ENCODE data around the gene TAGAP.

DNA sequence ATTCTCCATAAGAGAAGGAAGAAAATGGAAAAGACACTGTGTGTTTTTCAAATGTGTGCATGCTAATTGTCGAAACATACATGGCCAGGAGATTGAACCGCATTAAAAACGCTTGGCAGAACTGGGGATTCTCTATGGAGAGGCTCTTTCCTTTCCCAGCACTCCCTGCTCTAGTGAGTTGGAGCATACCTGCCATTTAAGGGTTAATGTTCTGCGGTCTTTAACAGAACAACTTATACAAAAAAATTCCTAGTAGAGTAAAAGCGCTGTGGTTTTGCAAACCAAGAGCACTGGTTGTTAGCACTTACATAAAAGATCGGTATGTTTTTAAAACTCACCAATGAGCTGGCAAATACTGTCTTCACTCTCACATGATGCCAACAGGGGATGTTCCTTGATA lies 1.5 kb downstream of the TAGAP start:
- TF ChIP-seq, protein P1, sequence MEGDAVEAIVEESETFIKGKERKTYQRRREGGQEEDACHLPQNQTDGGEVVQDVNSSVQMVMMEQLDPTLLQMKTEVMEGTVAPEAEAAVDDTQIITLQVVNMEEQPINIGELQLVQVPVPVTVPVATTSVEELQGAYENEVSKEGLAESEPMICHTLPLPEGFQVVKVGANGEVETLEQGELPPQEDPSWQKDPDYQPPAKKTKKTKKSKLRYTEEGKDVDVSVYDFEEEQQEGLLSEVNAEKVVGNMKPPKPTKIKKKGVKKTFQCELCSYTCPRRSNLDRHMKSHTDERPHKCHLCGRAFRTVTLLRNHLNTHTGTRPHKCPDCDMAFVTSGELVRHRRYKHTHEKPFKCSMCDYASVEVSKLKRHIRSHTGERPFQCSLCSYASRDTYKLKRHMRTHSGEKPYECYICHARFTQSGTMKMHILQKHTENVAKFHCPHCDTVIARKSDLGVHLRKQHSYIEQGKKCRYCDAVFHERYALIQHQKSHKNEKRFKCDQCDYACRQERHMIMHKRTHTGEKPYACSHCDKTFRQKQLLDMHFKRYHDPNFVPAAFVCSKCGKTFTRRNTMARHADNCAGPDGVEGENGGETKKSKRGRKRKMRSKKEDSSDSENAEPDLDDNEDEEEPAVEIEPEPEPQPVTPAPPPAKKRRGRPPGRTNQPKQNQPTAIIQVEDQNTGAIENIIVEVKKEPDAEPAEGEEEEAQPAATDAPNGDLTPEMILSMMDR (IDR thresholded peaks at IDR 0.05; ENCODE audit: extremely low read depth in 1 of 2, insufficient read depth in 1 of 2, low read depth in 1 of 2, low read length in 2 of 2), result no peak
- TF ChIP-seq POLR2AphosphoS5 (IDR thresholded peaks at IDR 0.05; ENCODE audit: insufficient read depth, low read depth, low read length) (no peak), POLR2A (IDR thresholded peaks at IDR 0.05; ENCODE audit: low read depth, low read length) (no peak), FOS (IDR thresholded peaks at IDR 0.05; ENCODE audit: borderline replicate concordance, insufficient read depth, low read length) (no peak), JUN (IDR thresholded peaks at IDR 0.05; ENCODE audit: borderline replicate concordance, insufficient read depth, insufficient read length, low read depth) (no peak), GATA2 (IDR thresholded peaks at IDR 0.05; ENCODE audit: insufficient read depth, insufficient read length, low read depth, low read length) (no peak), EZH2 (IDR thresholded peaks at IDR 0.05; ENCODE audit: borderline replicate concordance, low read depth, low read length, severe bottlenecking) (no peak), MYC (IDR thresholded peaks at IDR 0.05; ENCODE audit: low read depth, low read length) (no peak)
- TF ChIP-seq, protein P2, sequence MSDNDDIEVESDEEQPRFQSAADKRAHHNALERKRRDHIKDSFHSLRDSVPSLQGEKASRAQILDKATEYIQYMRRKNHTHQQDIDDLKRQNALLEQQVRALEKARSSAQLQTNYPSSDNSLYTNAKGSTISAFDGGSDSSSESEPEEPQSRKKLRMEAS (IDR thresholded peaks at IDR 0.05; ENCODE audit: insufficient read depth, insufficient read length), result no peak
